NCI-H446 (cell line): Measurements from ENCODE around the gene UBE2D3.
"Not testable (repeated sequence)": the region's sequence is repeated elsewhere in the genome, so short reads cannot be mapped to it uniquely, and the experiment has no call there.

ENCODE experiments used
- DNase-seq, 2 experiments: peaks; one replicate each; lab custom pipeline; 2025; lab: John Stamatoyannopoulos, UW

UBE2D3 gene

GRCh38 chr4:102829803-102830202 is 2.5 kb upstream of the UBE2D3 start:
- DNase-seq: no peak

- no peak for DNase-seq
Observed at GRCh38 chr4:102828497-102828808, 1.1 kb upstream of the UBE2D3 start.

- peak; percentile 97 to 100 for DNase-seq
Observed at GRCh38 chr4:102827674-102828496, 534 bp upstream of the UBE2D3 start.

DNA sequence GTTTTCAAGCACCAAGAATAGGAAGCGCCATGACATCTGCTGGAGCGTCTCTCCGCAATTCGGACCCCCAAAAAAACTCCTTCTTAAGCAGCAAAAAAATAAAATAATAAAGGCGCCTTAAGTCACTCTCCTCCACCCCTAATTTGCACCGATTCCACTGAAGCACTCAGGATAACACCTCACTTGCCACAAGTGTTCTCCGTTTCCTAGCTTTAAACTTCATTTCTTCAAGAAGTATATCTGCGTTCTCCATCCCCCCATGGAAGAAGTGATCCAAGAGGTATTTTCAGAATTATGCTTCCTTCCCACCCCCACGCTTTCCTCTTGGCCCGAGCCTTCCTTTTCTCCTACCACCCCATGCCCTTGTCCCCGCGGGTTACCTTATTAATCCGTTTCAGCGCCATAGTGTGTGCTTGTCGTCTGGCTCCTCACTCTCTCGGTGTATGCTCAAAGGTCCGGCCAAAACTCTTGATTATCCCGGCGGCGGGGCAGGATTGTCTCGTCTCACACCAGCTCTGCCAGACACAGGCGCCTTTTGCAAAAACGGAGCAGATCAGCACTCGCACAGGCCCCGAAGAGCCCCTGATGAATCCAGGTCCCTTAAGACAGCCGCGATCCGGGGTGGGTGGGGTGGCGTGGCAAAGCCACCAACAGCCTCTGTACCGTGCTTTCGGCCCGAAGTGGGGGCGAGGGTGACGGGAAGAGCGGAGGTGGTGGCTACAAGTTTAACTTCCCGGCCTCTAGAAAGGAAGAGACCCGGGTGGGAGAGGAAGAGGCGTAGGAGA is 1.1 kb downstream of the UBE2D3 start:
- no peak for DNase-seq

DNA sequence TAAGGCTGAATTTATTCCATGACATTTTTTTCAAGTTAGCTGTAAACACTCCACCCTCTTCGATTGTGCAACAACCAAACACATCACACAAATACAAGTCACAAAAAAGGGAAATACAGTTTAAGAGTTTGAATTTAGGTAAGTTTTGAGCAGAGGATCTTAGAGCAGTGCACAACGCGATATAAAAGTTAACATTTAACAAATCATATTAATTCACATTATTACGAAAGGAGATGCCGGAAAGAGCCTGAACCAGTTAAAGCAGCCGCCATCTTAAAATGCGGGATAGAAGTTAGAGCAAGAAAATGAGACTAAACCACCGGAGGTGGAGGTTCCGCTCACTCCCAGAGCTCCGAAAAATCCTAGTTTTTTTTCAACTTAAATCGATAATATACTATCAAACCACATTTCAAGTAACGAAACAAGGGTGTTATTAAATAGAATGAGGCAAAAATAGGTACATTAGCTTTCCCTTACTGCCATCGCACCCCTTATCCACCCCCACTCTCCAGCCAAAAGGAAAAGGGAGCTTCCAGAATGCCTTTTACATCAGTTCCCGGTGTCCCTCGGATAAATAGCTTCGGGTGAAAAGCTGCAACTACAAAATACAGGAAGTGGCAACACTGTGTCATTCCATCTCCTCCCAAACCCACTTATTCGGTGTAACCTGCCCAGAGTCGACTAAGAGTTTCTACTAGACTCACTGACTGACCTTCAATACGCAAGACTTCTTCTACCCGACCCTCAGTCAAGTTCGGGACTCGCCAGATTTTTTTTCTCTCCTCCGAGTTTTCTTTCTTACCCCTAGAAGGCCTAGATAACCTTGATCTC is 1.9 kb downstream of the UBE2D3 start:
- DNase-seq: peak; percentile 44 to 74

DNA sequence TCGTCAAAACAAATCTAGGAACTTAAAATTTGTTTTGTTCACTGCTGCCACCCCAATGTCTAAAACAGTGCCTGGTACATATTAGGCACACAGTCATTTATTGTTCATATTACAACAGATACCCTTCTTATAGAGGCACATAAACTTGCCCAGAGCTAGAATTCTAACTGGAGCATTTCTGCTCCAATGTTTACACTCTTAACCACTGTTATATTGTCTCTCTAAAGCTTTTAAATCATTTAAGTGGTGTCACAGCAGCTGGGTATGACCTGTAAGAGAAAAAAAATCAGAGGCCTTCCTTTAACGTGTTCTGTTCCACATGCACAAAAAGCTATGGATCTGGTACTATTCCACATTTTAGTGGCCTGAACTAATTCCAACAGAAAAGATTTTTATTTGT is 3.0 kb downstream of the UBE2D3 start:
- DNase-seq: no peak

GRCh38 chr4:102823897-102824296 is 3.5 kb downstream of the UBE2D3 start:
- no peak for DNase-seq

DNA sequence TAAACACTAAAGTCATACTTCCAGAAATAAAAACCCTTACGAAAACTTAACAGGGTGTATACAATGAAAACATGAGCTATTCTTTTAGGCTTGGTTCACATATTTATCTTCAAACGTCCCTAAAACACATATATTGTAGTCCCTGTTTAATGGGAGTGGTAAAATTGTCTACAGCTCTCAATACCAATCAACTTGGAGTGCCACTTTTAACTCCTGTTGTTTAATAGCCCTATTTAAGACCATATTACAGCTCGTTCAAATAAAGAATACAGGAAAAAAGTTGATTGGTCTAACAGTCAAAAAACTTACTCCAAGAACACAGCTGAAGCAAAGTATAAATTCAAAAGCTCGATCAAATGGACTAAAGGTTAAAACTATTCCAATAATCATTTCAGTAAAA is 3.9 kb downstream of the UBE2D3 start:
- no peak for DNase-seq

DNA sequence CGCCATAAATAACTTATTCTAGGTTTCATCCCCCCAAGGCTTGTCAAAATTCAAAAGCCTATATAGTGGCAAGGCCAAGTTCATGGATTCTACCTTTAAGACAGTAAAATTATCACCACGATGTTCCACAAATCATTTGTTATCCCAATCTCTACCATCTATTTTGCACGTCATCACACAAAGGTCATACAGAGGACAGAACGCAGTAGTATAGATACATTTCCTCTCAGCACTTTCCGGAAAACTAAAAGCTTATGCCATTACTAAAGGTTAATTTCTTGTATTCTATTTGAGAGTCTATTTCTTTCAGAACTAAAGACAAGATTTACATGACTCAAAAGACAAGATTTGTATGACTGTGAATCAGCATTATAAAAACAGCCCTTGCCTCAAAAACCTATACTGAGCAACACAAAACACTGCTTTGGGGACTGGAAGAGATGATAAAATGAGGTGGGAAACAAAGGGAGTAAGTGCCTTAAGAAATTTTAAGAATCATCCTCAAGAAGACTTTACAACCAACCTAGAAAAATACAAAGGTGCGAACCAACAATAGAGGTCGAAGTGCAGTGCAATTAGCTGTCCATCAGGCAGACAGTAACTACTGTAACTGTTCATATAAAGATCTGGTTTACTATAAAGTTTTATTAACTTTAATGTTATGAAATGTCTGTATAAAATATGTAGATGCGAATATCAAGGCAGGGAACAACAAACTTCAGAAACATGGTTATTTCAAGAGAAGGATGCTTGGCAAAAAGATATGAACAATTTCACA is 7.6 kb downstream of the UBE2D3 start:
- no peak for DNase-seq

GRCh38 chr4:102819100-102819499 is 8.3 kb downstream of the UBE2D3 start:
- not testable (repeated sequence) for DNase-seq

DNA sequence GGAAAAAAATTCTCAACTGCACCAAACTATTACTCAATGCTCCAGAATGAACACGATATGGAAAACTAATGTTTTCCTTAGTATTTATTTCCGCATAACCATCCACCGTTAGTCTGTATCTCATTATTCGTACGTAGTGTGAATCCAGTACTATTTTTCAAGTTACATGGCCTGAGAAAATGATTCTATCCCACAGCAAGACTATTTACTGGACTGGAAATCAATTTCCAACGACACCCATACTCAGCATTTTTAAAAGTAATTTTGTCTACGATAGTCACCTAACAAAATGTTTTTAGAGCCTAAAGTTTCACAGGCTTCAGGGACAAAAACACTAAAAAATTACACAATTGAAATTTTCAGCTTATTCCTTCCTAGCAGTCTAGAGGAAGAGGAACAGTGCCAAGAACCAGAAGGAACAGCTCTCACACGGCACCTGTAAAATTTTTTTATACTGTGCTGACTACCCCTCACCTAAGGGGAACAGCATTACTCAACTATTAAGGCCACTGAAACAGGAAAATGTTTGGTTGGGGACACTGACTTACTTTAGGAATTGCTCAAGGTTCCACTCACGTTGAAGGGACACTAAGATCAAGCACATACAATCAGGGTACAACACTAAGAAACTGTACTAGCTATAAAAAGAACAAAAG is 9.6 kb downstream of the UBE2D3 start:
- no peak for DNase-seq

GRCh38 chr4:102817021-102817605 is 10.2 kb downstream of the UBE2D3 start:
- DNase-seq: no peak

DNA sequence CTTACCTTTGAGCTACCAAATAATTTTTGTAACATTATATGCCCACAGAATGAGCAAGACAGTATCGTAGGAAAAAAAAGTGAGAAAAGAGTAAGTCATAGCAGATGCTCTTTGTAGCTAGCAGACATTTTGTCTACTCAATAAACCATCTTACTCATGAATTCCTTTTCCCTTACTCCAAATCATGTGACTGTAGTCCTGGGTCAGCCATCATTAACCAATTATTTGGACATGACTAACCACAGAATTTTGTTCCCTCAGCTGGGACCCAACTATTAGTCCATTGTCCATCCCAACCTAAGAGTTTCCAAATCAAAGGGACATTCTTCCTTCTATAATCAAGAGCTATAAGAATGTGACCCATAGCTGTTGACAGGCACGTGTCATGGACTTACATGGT is 11.4 kb downstream of the UBE2D3 start:
- DNase-seq: no peak

- no peak for DNase-seq
Observed at GRCh38 chr4:102809691-102810090, 17.7 kb downstream of the UBE2D3 start.

DNA sequence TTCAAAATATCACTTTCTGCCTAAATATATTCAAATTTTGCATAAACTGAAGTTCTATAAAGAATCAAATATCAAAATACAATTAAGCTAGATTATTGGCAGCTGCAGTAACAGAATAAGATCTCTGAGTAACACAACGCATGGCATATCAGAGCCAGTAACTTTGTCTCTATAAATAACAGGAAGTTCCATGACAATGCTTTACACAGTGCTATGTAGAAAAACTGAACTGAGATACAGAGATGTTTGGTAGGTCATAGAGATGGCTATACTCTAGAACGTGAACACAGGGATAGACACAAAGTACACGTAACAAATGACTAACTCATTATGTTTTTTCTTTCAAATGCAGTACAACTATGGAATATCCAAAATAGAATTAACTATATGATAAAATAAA is 18.2 kb downstream of the UBE2D3 start:
- no peak for DNase-seq

- no peak for DNase-seq
Observed at GRCh38 chr4:102808009-102808408, 19.3 kb downstream of the UBE2D3 start.

DNA sequence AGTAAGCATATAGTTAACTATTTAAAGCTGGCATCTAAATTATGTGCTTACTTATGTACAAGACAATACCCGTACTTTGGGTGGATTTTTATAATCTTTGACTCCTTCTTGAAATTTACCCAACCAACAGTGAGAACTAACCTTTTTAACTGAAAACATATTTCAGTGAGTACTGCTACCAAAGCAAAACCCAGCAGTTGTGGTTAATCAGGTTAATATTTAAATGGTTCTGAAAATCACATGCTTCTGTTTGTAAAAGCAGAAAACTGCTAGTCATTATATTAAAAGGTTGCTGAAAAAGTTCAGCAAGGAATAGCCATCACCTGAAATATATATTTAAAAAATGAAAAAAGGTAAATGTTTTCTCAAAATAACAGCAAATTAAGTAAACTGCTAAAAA is 20.0 kb downstream of the UBE2D3 start:
- DNase-seq: no peak

DNA sequence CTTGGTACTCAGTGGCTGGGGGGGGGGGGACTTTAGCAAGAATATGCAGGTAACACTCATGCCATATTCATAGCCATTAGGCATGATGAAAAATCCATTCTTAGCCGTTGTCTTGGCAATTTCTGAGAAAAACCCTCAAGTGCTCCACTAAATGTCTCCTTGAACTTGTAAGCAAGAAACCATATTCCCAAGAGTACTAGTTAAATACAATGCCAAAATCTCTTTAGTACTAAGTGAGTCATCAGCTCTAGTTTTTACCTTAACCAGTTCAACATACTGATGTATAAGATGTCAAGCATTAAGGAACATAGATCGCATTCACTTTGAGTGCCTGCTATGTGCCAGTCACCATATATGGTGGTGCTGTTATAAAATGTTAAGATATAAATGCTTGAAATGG is 27.5 kb downstream of the UBE2D3 start:
- no peak for DNase-seq

GRCh38 chr4:102794999-102795398 is 32.4 kb downstream of the UBE2D3 start:
- no peak for DNase-seq

GRCh38 chr4:102792361-102792936 is 34.9 kb downstream of the UBE2D3 start:
- DNase-seq: no peak
